Keratinocyte (primary cell): ENCODE data around the gene MFNG. TPM values are rescaled to one million over a fixed set of nuclear protein-coding genes. Genes with fewer than 3 reads are reported as not detected.

Source experiments
- DNase-seq: peaks from one replicate; pipeline ENCODE4 v3.0.0-alpha.2; 2011; ENCODE audit warnings: low read depth, missing footprints, low spot score
- FAIRE-seq: peaks from 2 replicates; lab custom pipeline; 2011; peaks lifted over from hg19 to GRCh38; lab: Jason Lieb, UNC
- H2AFZ ChIP-seq: 2 replicates; pipeline ENCODE4 v1.6.0; 2012; ENCODE audit warnings: low read length, control low read depth, inconsistent platforms; ENCODE audit not compliant: control insufficient read depth
- H3K27ac ChIP-seq: 2 replicates; pipeline ENCODE4 v1.5.1; 2011; ENCODE audit warnings: low read length; ENCODE audit not compliant: control insufficient read depth, insufficient read depth
- H3K27me3 ChIP-seq: 3 replicates; pipeline ENCODE4 v1.6.0; 2011; ENCODE audit warnings: low read length; ENCODE audit not compliant: control insufficient read depth, insufficient read depth; ENCODE audit errors: extremely low read depth
- H3K36me3 ChIP-seq, 2 experiments: 2 replicates in 1 of 2; 3 replicates in 1 of 2; pipeline ENCODE4 v1.5.1; 2011; ENCODE audit warnings: low read length in 2 of 2, mild to moderate bottlenecking in 1 of 2; ENCODE audit not compliant: control insufficient read depth in 2 of 2, insufficient read depth in 2 of 2; ENCODE audit errors: extremely low read depth in 1 of 2
- H3K4me1 ChIP-seq: 3 replicates; pipeline ENCODE4 v1.5.1; 2011; ENCODE audit warnings: low read length; ENCODE audit not compliant: control insufficient read depth, insufficient read depth; ENCODE audit errors: extremely low read depth
- H3K4me2 ChIP-seq: 3 replicates; pipeline ENCODE4 v1.6.0; 2011; ENCODE audit warnings: low read depth, low read length; ENCODE audit not compliant: control insufficient read depth, insufficient read depth; ENCODE audit errors: extremely low read depth
- H3K4me3 ChIP-seq, 3 experiments: fragments of 200-600 bp in 1 of 3; sonication (generic) in 1 of 3; 2 replicates in 2 of 3; 3 replicates in 1 of 3; pipeline ENCODE4 v1.5.1; 2011 to 2016; ENCODE audit warnings: low read length in 3 of 3, mild to moderate bottlenecking in 3 of 3, control low read depth in 2 of 3, inconsistent platforms in 1 of 3, low read depth in 1 of 3, mixed read lengths in 1 of 3, mixed run types in 1 of 3, moderate library complexity in 1 of 3; ENCODE audit not compliant: control insufficient read depth in 2 of 3, insufficient read depth in 2 of 3; ENCODE audit errors: extremely low read depth in 1 of 3
- H3K79me2 ChIP-seq: 2 replicates; pipeline ENCODE4 v1.6.0; 2012; ENCODE audit warnings: low read length; ENCODE audit not compliant: control insufficient read depth, insufficient read depth
- H3K9ac ChIP-seq: 3 replicates; pipeline ENCODE4 v1.6.0; 2011; ENCODE audit warnings: low read length; ENCODE audit not compliant: control insufficient read depth, insufficient read depth; ENCODE audit errors: extremely low read depth
- H3K9me1 ChIP-seq: 3 replicates; pipeline ENCODE4 v1.6.0; 2011; ENCODE audit warnings: low read length; ENCODE audit not compliant: control insufficient read depth, insufficient read depth; ENCODE audit errors: extremely low read depth
- H3K9me3 ChIP-seq: 2 replicates; pipeline ENCODE4 v1.5.1; 2012; ENCODE audit warnings: low read depth, low read length; ENCODE audit not compliant: control insufficient read depth
- H4K20me1 ChIP-seq: 3 replicates; pipeline ENCODE4 v1.6.0; 2011; ENCODE audit warnings: low read length; ENCODE audit not compliant: control insufficient read depth, insufficient read depth; ENCODE audit errors: extremely low read depth
- CTCF ChIP-seq, 3 experiments: IDR thresholded peaks in 1 of 3; conservative IDR thresholded peaks in 1 of 3; optimal IDR thresholded peaks in 1 of 3; 2 replicates in 2 of 3; 3 replicates in 1 of 3; pipeline versions ENCODE3 to v1.5.1; 2011; ENCODE audit warnings: low read length in 3 of 3, mild to moderate bottlenecking in 3 of 3, moderate library complexity in 2 of 3, control low read depth in 1 of 3, inconsistent platforms in 1 of 3; ENCODE audit not compliant: insufficient read depth in 2 of 3; ENCODE audit errors: extremely low read depth in 1 of 3
- EZH2 ChIP-seq: IDR thresholded peaks from one replicate; pipeline ENCODE4 v1.6.1; 2012; ENCODE audit warnings: inconsistent platforms, mild to moderate bottlenecking, low read length, moderate library complexity
- dilution Hi-C: fragments of 300-500 bp; cut with MboI; formaldehyde crosslinking; loops from one replicate; pipeline ENCODE4 v1.7.0; 2020; ENCODE audit warnings: low sequenced_read_pairs; ENCODE audit not compliant: extremely low pct_ligation_motif_present
- polyA minus RNA-seq, 3 experiments: library from RNA; depleted of rRNA, polyadenylated mRNA; stranded (reverse); fragments of >200 nt; gene quantifications; 1 replicate in 1 of 3; 2 replicates in 1 of 3; 3 replicates in 1 of 3; pipeline ENCODE4 v1.2.3, GENCODE V29; 2011
- polyA plus RNA-seq, 5 experiments: library from polyadenylated mRNA; depleted of rRNA in 3 of 5; stranded (reverse) in 3 of 5; stranded (forward) in 1 of 5; unstranded in 1 of 5; fragments of >200 nt; gene quantifications; 1 replicate in 1 of 5; 2 replicates in 3 of 5; 3 replicates in 1 of 5; pipeline versions ENCODE4 v1.2.1 to v1.2.3, GENCODE V29; 2011 to 2012; ENCODE audit warnings: missing spikeins in 2 of 5, low read depth in 1 of 5, low replicate concordance in 1 of 5

Gene MFNG
- polyA plus RNA-seq (4.1 to 5.9 TPM (median 5.8 TPM) in 3 replicates), polyA minus RNA-seq (4.7 to 7.7 TPM (median 4.8 TPM) in 3 replicates)
- 2.5 TPM for polyA plus RNA-seq (2011; ENCODE audit: low read depth)
- polyA plus RNA-seq (2011; cell fraction: cytosol; rRNA removed) = 1.1 and 2.0 TPM in 2 replicates
- 31.3 and 35.6 TPM in 2 replicates for polyA plus RNA-seq (2011; cell fraction: nucleus; rRNA removed)
- polyA plus RNA-seq (2012; ENCODE audit: low replicate concordance) = 3.8 and 3.9 TPM in 2 replicates
- polyA minus RNA-seq (2011; cell fraction: cytosol; rRNA and poly(A)+ RNA removed) = 1.5 TPM
- 8.4 and 12.4 TPM in 2 replicates for polyA minus RNA-seq (2011; cell fraction: nucleus; rRNA and poly(A)+ RNA removed)

GRCh38 chr22:37486224-37486845, at the start of gene MFNG:
Gene MFNG, minus strand, starts transcription at chr22:37486384. Its CDS starts 207 bp downstream, at chr22:37486177.
- H3K4me2 ChIP-seq = no peak within 1 kb of the TSS
- peaks cover 5% of the 10 kb centered on the region for H3K4me1 ChIP-seq
- no peak for TF ChIP-seq EZH2
- TF ChIP-seq CTCF (optimal IDR thresholded peaks at IDR 0.05 in 1 of 3, IDR thresholded peaks at IDR 0.05 in 1 of 3, conservative IDR thresholded peaks at IDR 0.05 in 1 of 3; ENCODE audit: extremely low read depth in 1 of 3, insufficient read depth in 2 of 3, low read length in 3 of 3) = peak in 2 of 3 experiments; percentile 2 to 19
- dilution Hi-C loops = no loop called here
- no peak within 1 kb of the TSS for H2AFZ ChIP-seq
- FAIRE-seq (no peak), DNase-seq (no peak)
- H3K27me3 ChIP-seq = no peaks in the 10 kb centered on the region
- no peaks in the 10 kb centered on the region for H3K79me2 ChIP-seq
- no peaks in the 10 kb centered on the region for H3K9me1 ChIP-seq
- H3K9ac ChIP-seq = no peak within 1 kb of the TSS
- peaks cover 19 to 28% of the 10 kb centered on the region in 2 experiments for H3K36me3 ChIP-seq
- H4K20me1 ChIP-seq = peaks cover 17% of the 10 kb centered on the region
- H3K9me3 ChIP-seq = no peaks in the 10 kb centered on the region
- no peak within 1 kb of the TSS for H3K4me3 ChIP-seq
- H3K27ac ChIP-seq = no peak within 1 kb of the TSS

- FAIRE-seq (no peak), DNase-seq (no peak)
- H3K4me3 ChIP-seq = no peak overlapping the region
- H3K79me2 ChIP-seq = no peaks in the 10 kb centered on the region
- TF ChIP-seq EZH2 (no peak), CTCF (optimal IDR thresholded peaks at IDR 0.05 in 1 of 3, IDR thresholded peaks at IDR 0.05 in 1 of 3, conservative IDR thresholded peaks at IDR 0.05 in 1 of 3; ENCODE audit: extremely low read depth in 1 of 3, insufficient read depth in 2 of 3, low read length in 3 of 3) (no peak)
- no peaks in the 10 kb centered on the region for H3K9me3 ChIP-seq
- H3K27ac ChIP-seq = no peak overlapping the region
- H3K9ac ChIP-seq = no peak overlapping the region
- H3K9me1 ChIP-seq = no peaks in the 10 kb centered on the region
- dilution Hi-C loops = no loop called here
- peaks cover 22% of the 10 kb centered on the region for H3K4me1 ChIP-seq
- H2AFZ ChIP-seq = no peak overlapping the region
- no peaks in the 10 kb centered on the region for H4K20me1 ChIP-seq
- no peaks in the 10 kb centered on the region for H3K27me3 ChIP-seq
- no peak overlapping the region for H3K4me2 ChIP-seq
- no peaks in the 10 kb centered on the region for H3K36me3 ChIP-seq
Observed at GRCh38 chr22:37535159-37535558, 49.0 kb upstream of the MFNG start.
